Endothelial cell (in vitro differentiated cells): ENCODE data around the gene ARHGEF4. TPM values are rescaled to one million over a fixed set of nuclear protein-coding genes. Genes with fewer than 3 reads are reported as not detected.

Experiments used
- DNase-seq: peaks from one replicate; pipeline ENCODE4 v3.0.0; 2021; ENCODE audit warnings: low spot score
- H3K27ac Mint-ChIP-seq: one replicate; pipeline ENCODE4 v1.8.0; 2021; ENCODE audit warnings: mixed read lengths, inconsistent platforms; ENCODE audit not compliant: unreplicated experiment
- H3K27me3 Mint-ChIP-seq: one replicate; pipeline ENCODE4 v1.8.0; 2021; ENCODE audit warnings: mild to moderate bottlenecking, moderate library complexity, mixed read lengths, inconsistent platforms; ENCODE audit not compliant: unreplicated experiment
- H3K36me3 Mint-ChIP-seq: one replicate; pipeline ENCODE4 v1.8.0; 2021; ENCODE audit warnings: mild to moderate bottlenecking, low read depth, mixed read lengths, inconsistent platforms; ENCODE audit not compliant: unreplicated experiment
- H3K4me1 Mint-ChIP-seq: one replicate; pipeline ENCODE4 v1.8.0; 2021; ENCODE audit warnings: mild to moderate bottlenecking, mixed read lengths, inconsistent platforms; ENCODE audit not compliant: unreplicated experiment
- H3K4me3 Mint-ChIP-seq: one replicate; pipeline ENCODE4 v1.8.0; 2021; ENCODE audit warnings: mild to moderate bottlenecking, mixed read lengths, inconsistent platforms; ENCODE audit not compliant: unreplicated experiment
- H3K9me3 Mint-ChIP-seq: one replicate; pipeline ENCODE4 v1.8.0; 2021; ENCODE audit warnings: mixed read lengths, inconsistent platforms; ENCODE audit not compliant: unreplicated experiment
- CTCF ChIP-seq: fragments of 200-600 bp; sonication (generic); IDR thresholded peaks from one replicate; pipeline ENCODE4 v1.5.0; 2021; ENCODE audit warnings: antibody characterized with exemption; ENCODE audit not compliant: unreplicated experiment
- total RNA-seq: library from RNA; stranded (reverse); fragmentation: NEBNext Ultra II Directional; extraction: Animal tissue kit (Norgen Biotek cat#: 25700); gene quantifications from one replicate; pipeline ENCODE4 v1.2.1, GENCODE V29; 2021; ENCODE audit not compliant: unreplicated experiment

The ARHGEF4 gene
- total RNA-seq, 1 donor from 2014 or later, result 10.3 TPM

DNA sequence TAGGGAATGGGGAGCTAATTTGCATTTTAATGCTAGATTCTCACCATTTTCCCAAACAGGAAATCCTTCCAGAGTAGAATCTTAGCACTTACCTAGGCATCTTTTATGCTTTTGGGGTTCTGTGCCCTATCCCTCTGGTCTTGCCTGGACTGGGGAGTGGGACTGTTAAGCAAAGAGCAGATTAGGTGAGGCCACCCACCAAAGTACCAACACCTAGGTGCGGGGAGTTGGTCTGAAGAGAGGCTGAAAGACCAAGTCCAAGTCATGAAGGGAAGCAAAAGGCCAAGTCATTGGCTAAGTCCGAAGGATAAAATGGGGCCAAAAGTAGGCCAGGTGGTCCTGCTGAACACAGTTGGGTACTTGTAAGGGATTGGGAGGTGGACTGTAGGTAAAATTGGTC lies 169.8 kb downstream of the ARHGEF4 start:
- Mint-ChIP-seq H3K36me3 (no peaks in the 10 kb centered on the region), H3K27me3 (no peaks in the 10 kb centered on the region), H3K9me3 (no peaks in the 10 kb centered on the region), H3K4me3 (no peak overlapping the region), H3K27ac (no peak overlapping the region), H3K4me1 (peaks cover 16% of the 10 kb centered on the region)
- TF ChIP-seq CTCF, result no peak
- DNase-seq, result no peak

GRCh38 chr2:131008967-131009366 lies 172.3 kb downstream of the ARHGEF4 start:
- Mint-ChIP-seq H3K4me3 (no peak overlapping the region), H3K9me3 (no peaks in the 10 kb centered on the region), H3K27ac (no peak overlapping the region), H3K36me3 (no peaks in the 10 kb centered on the region), H3K4me1 (peaks cover 19% of the 10 kb centered on the region), H3K27me3 (peaks cover 3% of the 10 kb centered on the region)
- peak; percentile 23 for TF ChIP-seq CTCF
- no peak for DNase-seq

DNA sequence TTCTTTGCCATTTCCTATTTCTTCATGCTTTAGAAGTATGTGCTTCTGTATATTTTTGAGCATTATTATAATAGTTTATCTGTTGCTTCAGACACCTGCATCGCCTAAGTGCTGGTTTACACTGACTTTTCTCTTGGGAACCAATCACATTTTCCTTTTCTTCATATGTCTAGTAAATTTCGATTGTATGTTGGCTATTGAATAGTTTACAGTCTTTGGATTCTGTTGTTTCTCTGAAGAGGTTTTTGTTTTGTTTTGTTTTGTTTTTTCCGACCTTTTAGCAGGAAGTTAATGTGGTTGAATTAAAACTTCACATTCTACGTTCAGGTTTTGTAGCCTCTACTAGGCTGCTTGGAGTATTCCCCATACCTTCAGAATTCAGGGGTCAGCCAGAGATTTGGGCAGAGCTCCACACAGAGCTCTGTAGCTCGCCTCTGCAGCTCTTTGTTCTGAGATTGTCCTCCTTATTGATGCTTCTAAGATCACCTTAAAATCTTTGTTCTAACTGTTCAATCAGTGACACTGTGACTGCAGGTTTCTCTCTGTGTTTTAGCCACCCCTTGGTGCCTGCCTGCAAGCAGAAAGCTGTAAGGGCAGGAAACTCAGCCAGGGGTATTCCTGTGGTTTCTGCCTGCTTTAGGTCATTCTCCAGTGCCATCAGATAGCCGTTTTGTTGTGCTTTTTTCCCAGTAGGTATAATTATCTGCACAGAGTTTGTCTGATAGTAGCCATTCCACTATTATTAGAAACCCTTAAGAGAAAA lies 173.2 kb downstream of the ARHGEF4 start:
- no peak for DNase-seq
- Mint-ChIP-seq H3K9me3 (no peaks in the 10 kb centered on the region), H3K27me3 (peaks cover 6% of the 10 kb centered on the region), H3K4me3 (no peak overlapping the region), H3K36me3 (no peaks in the 10 kb centered on the region), H3K4me1 (peaks cover 19% of the 10 kb centered on the region), H3K27ac (no peak overlapping the region)
- no peak for TF ChIP-seq CTCF

- no peak for DNase-seq
- Mint-ChIP-seq H3K27ac (no peak overlapping the region), H3K4me3 (no peak overlapping the region), H3K9me3 (no peaks in the 10 kb centered on the region), H3K27me3 (peaks cover 6% of the 10 kb centered on the region), H3K36me3 (no peaks in the 10 kb centered on the region), H3K4me1 (peaks cover 19% of the 10 kb centered on the region)
- TF ChIP-seq CTCF, result no peak
Observed at GRCh38 chr2:131010566-131010965, 173.9 kb downstream of the ARHGEF4 start.

- H3K9me3 Mint-ChIP-seq, result no peaks in the 10 kb centered on the region
- DNase-seq, result no peak
- H3K4me1 Mint-ChIP-seq, result peaks cover 21% of the 10 kb centered on the region
- peaks cover 9% of the 10 kb centered on the region for H3K27me3 Mint-ChIP-seq
- no peak for TF ChIP-seq CTCF
- no peak overlapping the region for H3K27ac Mint-ChIP-seq
- H3K36me3 Mint-ChIP-seq, result peaks cover 4% of the 10 kb centered on the region
- no peak overlapping the region for H3K4me3 Mint-ChIP-seq
Observed at GRCh38 chr2:131011486-131011885, 174.8 kb downstream of the ARHGEF4 start.
